Heart left ventricle (tissue), 16 donors: Measurements from ENCODE around the gene TENM3. TPM values are rescaled to one million over a fixed set of nuclear protein-coding genes. Genes with fewer than 3 reads are reported as not detected.

Source experiments
- ATAC-seq, 4 donors: fragments of 200-7000 bp; cut with Tn5 transposase; one replicate each; pipeline ENCODE4 v1.9.1; 2020 to 2022; ENCODE audit warnings: moderate library complexity in 4 of 4, mild to moderate bottlenecking in 3 of 4, moderate number of reproducible peaks in 1 of 4
- DNase-seq, 5 donors: peaks; one replicate each; pipeline ENCODE4 v3.0.0-alpha.2; 2020
- H3K27ac ChIP-seq, 12 donors: fragments of 200-600 bp; sonication (generic) in 4 of 12; one replicate each; pipeline versions ENCODE4 v1.5.0 to v1.8.0; 2016 to 2022; ENCODE audit warnings: mild to moderate bottlenecking in 2 of 12
- H3K27me3 ChIP-seq, 9 donors: fragments of 200-600 bp; sonication (generic) in 2 of 9; one replicate each; pipeline versions ENCODE4 v1.5.1 to v1.8.0; 2016 to 2022; ENCODE audit warnings: mild to moderate bottlenecking in 3 of 9
- H3K36me3 ChIP-seq, 9 donors: fragments of 200-600 bp; sonication (generic) in 2 of 9; one replicate each; pipeline versions ENCODE4 v1.5.0 to v1.8.0; 2018 to 2022; ENCODE audit warnings: mild to moderate bottlenecking in 2 of 9
- H3K4me1 ChIP-seq, 12 donors: fragments of 200-600 bp; sonication (generic) in 4 of 12; one replicate each; pipeline versions ENCODE4 v1.5.0 to v1.8.0; 2016 to 2022; ENCODE audit warnings: mild to moderate bottlenecking in 3 of 12
- H3K4me3 ChIP-seq, 12 donors: fragments of 200-600 bp; sonication (generic) in 4 of 12; one replicate each; pipeline versions ENCODE4 v1.5.0 to v1.8.0; 2017 to 2022; ENCODE audit warnings: mild to moderate bottlenecking in 9 of 12, moderate library complexity in 4 of 12
- H3K9me3 ChIP-seq, 12 donors: fragments of 200-600 bp; sonication (generic) in 4 of 12; one replicate each; pipeline versions ENCODE4 v1.5.0 to v1.8.0; 2016 to 2022; ENCODE audit warnings: mild to moderate bottlenecking in 1 of 12
- CTCF ChIP-seq, 12 donors: fragments of 200-600 bp; sonication (generic) in 4 of 12; IDR thresholded peaks; one replicate each; pipeline versions ENCODE4 v1.5.0 to v1.8.0; 2018 to 2022; ENCODE audit warnings: antibody characterized with exemption in 12 of 12, mild to moderate bottlenecking in 5 of 12
- POLR2A ChIP-seq, 2 donors: fragments of 450-650 bp; IDR thresholded peaks; one replicate each; pipeline ENCODE4 v1.6.1; 2017; ENCODE audit warnings: antibody characterized with exemption in 2 of 2, mild to moderate bottlenecking in 2 of 2, moderate library complexity in 2 of 2
- WGBS, 4 donors: extraction: QIAGEN DNeasy Blood & Tissue Kit in 2 of 4; methylation state at CpG; one replicate each; pipeline versions ENCODE4 v1.1.5 to v1.1.7; 2013 to 2018; 5-methylcytosine and 5-hydroxymethylcytosine counted together
- intact Hi-C, 10 donors: fragments of 100-400 bp; cut with DNase I; formaldehyde crosslinking; loops; one replicate each; pipeline versions ENCODE4 v1.11.1 to v1.14.2; 2022
- polyA plus RNA-seq, 2 donors: library from polyadenylated mRNA; stranded (reverse); fragments of 200-250 nt; gene quantifications; one replicate each; pipeline ENCODE4 v1.2.3, GENCODE V29; 2013
- total RNA-seq, 9 donors: library from RNA; depleted of rRNA in 2 of 9; stranded (reverse); fragments of >200 nt in 2 of 9; fragmentation: NEBNext Ultra II Directional in 3 of 9; extraction: Animal tissue kit (Norgen Biotek cat#: 25700) in 3 of 9; gene quantifications; one replicate each; pipeline versions ENCODE4 v1.1.0 to v1.2.4, GENCODE V29; 2016 to 2023
- donor health status: ischemic (EF 13 %, LVEDD 7.1; RV severe dilation, severe dysfunction).
- donor health status: healthy with polysubstance abuse.
- donor health status: DM: no; HTN: yes; CAD: no.
- donor health status: DM: no; HTN: no; CAD: no.
- donor health status: ischemic (EF 25% LVEDD 6.9; RV normal size, moderate dysfunction).
- donor health status: ischemic (EF 25% LVEDD 5.7; RV mildly dilated, moderate dysfunction).
- donor health status: healthy.
- donor health status: DM: yes; HTN: yes; CAD: no.
- donor health status: ischemic (EF 35%, LVEDD 5.7; RV mildly dilated, moderate dysfunction).
- donor health status: nonischemic (EF 11% LVEDD 7.7; RV severe dilation, severe dysfunction).
- donor health status: DM: yes; HTN: yes; CAD: no.
- donor health status: PGD.
- donor health status: ischemic (EF 29% LVEDD 5.4; RV normal size, mild dysfunction).
- donor health status: nonischemic (EF 23%, LVEDD 6.1; RV moderate dilation, normal function).

TENM3 gene
- total and polyA plus RNA-seq, 11 donors: 0.19 to 10.3 (median 2.5) TPM

- TF ChIP-seq POLR2A (IDR thresholded peaks at IDR 0.05): no peak
- H3K27me3 ChIP-seq: no peaks in the 10 kb centered on the region
- H3K36me3 ChIP-seq: no peaks in the 10 kb centered on the region
- WGBS, 4 donors: 81 to 85% (median 82%) methylated on average over 7 of the region's 7 CpGs
- H3K27ac ChIP-seq: no peak overlapping the region
- no peak overlapping the region for H3K4me3 ChIP-seq
- ATAC-seq: no peak
- no peak for DNase-seq
- intact Hi-C loops: loop anchor here in 1 of 10 donors (10.0 kb wide), 1 partner anchor 438 kb away; no protein-coding TSS in a partner anchor
- H3K4me1 ChIP-seq: peaks cover 0 to 3% (median 0%) of the 10 kb centered on the region in 12 donors
- peaks cover 0 to 8% (median 0%) of the 10 kb centered on the region in 12 donors for H3K9me3 ChIP-seq
These were observed 243.7 kb downstream of the TENM3 start for GRCh38 chr4:182486881-182487280.

- Histone ChIP-seq H3K4me3 (no peak overlapping the region), H3K27ac (no peak overlapping the region), H3K27me3 (no peaks in the 10 kb centered on the region), H3K9me3 (peaks cover 0 to 8% (median 0%) of the 10 kb centered on the region in 12 donors), H3K36me3 (no peaks in the 10 kb centered on the region), H3K4me1 (peaks cover 0 to 19% (median 4%) of the 10 kb centered on the region in 12 donors)
- ATAC-seq (no peak), DNase-seq (no peak)
- WGBS, 4 donors: 73 to 85% (median 74%) methylated on average over 2 of the region's 2 CpGs
- intact Hi-C loops: loop anchor here in 1 of 10 donors (10.0 kb wide), 1 partner anchor 436 kb away; no protein-coding TSS in a partner anchor
- no peak for TF ChIP-seq POLR2A (IDR thresholded peaks at IDR 0.05)
- no peak for TF ChIP-seq CTCF (IDR thresholded peaks at IDR 0.05)
These were observed 245.7 kb downstream of the TENM3 start for GRCh38 chr4:182488896-182489295.

- intact Hi-C loops: loop anchor here in 1 of 10 donors (10.0 kb wide), 1 partner anchor 435 kb away; no protein-coding TSS in a partner anchor
- ATAC-seq: no peak
- Histone ChIP-seq H3K4me1 (peaks cover 0 to 19% (median 4%) of the 10 kb centered on the region in 12 donors), H3K27ac (no peak overlapping the region), H3K4me3 (no peak overlapping the region), H3K36me3 (no peaks in the 10 kb centered on the region), H3K27me3 (no peaks in the 10 kb centered on the region), H3K9me3 (peaks cover 0 to 8% (median 0%) of the 10 kb centered on the region in 12 donors)
- WGBS, 4 donors: 79 to 82% (median 80%) methylated on average over 2 of the region's 2 CpGs
- TF ChIP-seq CTCF (IDR thresholded peaks at IDR 0.05) (no peak), POLR2A (IDR thresholded peaks at IDR 0.05) (no peak)
- DNase-seq: no peak
These were observed 246.4 kb downstream of the TENM3 start for GRCh38 chr4:182489607-182490006.

- peaks cover 0 to 19% (median 4%) of the 10 kb centered on the region in 12 donors for H3K4me1 ChIP-seq
- no peak for TF ChIP-seq CTCF (IDR thresholded peaks at IDR 0.05)
- TF ChIP-seq POLR2A (IDR thresholded peaks at IDR 0.05): no peak
- H3K27me3 ChIP-seq: no peaks in the 10 kb centered on the region
- H3K9me3 ChIP-seq: peaks cover 0 to 5% (median 0%) of the 10 kb centered on the region in 12 donors
- DNase-seq (no peak), ATAC-seq (no peak)
- no peak overlapping the region for H3K27ac ChIP-seq
- H3K36me3 ChIP-seq: no peaks in the 10 kb centered on the region
- intact Hi-C loops: no loop called here
- peak overlapping the region in 1 of 12 donors; percentile 38 for H3K4me3 ChIP-seq
These were observed 248.5 kb downstream of the TENM3 start for GRCh38 chr4:182491719-182492118.

- no peaks in the 10 kb centered on the region for H3K9me3 ChIP-seq
- no peak for TF ChIP-seq POLR2A (IDR thresholded peaks at IDR 0.05)
- no peak for TF ChIP-seq CTCF (IDR thresholded peaks at IDR 0.05)
- no peaks in the 10 kb centered on the region for H3K27me3 ChIP-seq
- DNase-seq (no peak), ATAC-seq (peak in 2 of 4 donors; percentile 26)
- H3K4me3 ChIP-seq: peak overlapping the region in 6 of 12 donors; percentile 2 to 38 (median 16)
- intact Hi-C loops: no loop called here
- 10 to 16% (median 13%) methylated on average over 3 of the region's 3 CpGs for WGBS, 4 donors
- H3K36me3 ChIP-seq: no peaks in the 10 kb centered on the region
- H3K4me1 ChIP-seq: peaks cover 0 to 19% (median 4%) of the 10 kb centered on the region in 12 donors
- no peak overlapping the region for H3K27ac ChIP-seq
These were observed 249.2 kb downstream of the TENM3 start for GRCh38 chr4:182492423-182492822.
